CD14-positive monocyte (primary cell): ENCODE data around the gene CSNK1D. TPM values are rescaled to one million over a fixed set of nuclear protein-coding genes. Genes with fewer than 3 reads are reported as not detected.

Experiments used
- DNase-seq, 3 donors: peaks; one replicate each; pipeline ENCODE4 v3.0.0-alpha.2; 2011 to 2022
- H2AFZ ChIP-seq: 2 replicates; pipeline ENCODE4 v1.6.0; 2012; ENCODE audit warnings: mild to moderate bottlenecking, low read depth, low read length, inconsistent platforms; ENCODE audit not compliant: insufficient read depth, poor library complexity, severe bottlenecking
- H3K27ac ChIP-seq, 2 donors: 1 replicate in 1 of 2; 2 replicates in 1 of 2; pipeline ENCODE4 v1.5.1; 2012 to 2013; ENCODE audit warnings: low read length in 2 of 2, control low read depth in 1 of 2, inconsistent platforms in 1 of 2, low read depth in 1 of 2, mild to moderate bottlenecking in 1 of 2
- H3K27me3 ChIP-seq, 2 donors: one replicate each; pipeline versions ENCODE4 v1.6.0 to v1.6.1; 2011 to 2013; ENCODE audit warnings: low read length in 2 of 2; ENCODE audit not compliant: control insufficient read depth in 2 of 2, insufficient read depth in 2 of 2
- H3K36me3 ChIP-seq, 2 donors: replicated peaks in 1 of 2; 1 replicate in 1 of 2; 2 replicates in 1 of 2; pipeline versions ENCODE4 v1.5.1 to v1.6.1; 2012 to 2013; ENCODE audit warnings: low read length in 2 of 2, control low read depth in 1 of 2, inconsistent platforms in 1 of 2, mild to moderate bottlenecking in 1 of 2; ENCODE audit not compliant: insufficient read depth in 2 of 2, control insufficient read depth in 1 of 2
- H3K4me1 ChIP-seq, 2 donors: 1 replicate in 1 of 2; 2 replicates in 1 of 2; pipeline versions ENCODE4 v1.5.1 to v1.6.1; 2012 to 2013; ENCODE audit warnings: low read length in 2 of 2, control low read depth in 1 of 2, inconsistent platforms in 1 of 2, mild to moderate bottlenecking in 1 of 2, moderate library complexity in 1 of 2; ENCODE audit not compliant: insufficient read depth in 2 of 2, control insufficient read depth in 1 of 2
- H3K4me2 ChIP-seq: replicated peaks from 2 replicates; pipeline ENCODE3; 2012; ENCODE audit warnings: low read length, moderate library complexity, mild to moderate bottlenecking; ENCODE audit not compliant: poor library complexity, severe bottlenecking; ENCODE audit errors: extremely low read depth
- H3K4me3 ChIP-seq, 3 experiments: fragments of 200-600 bp in 1 of 3; sonication (generic) in 1 of 3; replicated peaks in 1 of 3; 1 replicate in 2 of 3; 2 replicates in 1 of 3; pipeline ENCODE4 v1.5.1; 2011 to 2013; ENCODE audit warnings: low read length in 3 of 3, mild to moderate bottlenecking in 3 of 3, control low read depth in 2 of 3, low read depth in 2 of 3, inconsistent platforms in 1 of 3, moderate library complexity in 1 of 3
- H3K79me2 ChIP-seq: 2 replicates; pipeline ENCODE4 v1.6.0; 2012; ENCODE audit warnings: mild to moderate bottlenecking, control low read depth, inconsistent platforms, low read length, moderate library complexity; ENCODE audit not compliant: insufficient read depth
- H3K9ac ChIP-seq: 2 replicates; pipeline ENCODE4 v1.6.0; 2017; ENCODE audit warnings: low read length, mild to moderate bottlenecking; ENCODE audit not compliant: insufficient read depth, poor library complexity, severe bottlenecking
- H3K9me3 ChIP-seq, 2 donors: replicated peaks in 1 of 2; 1 replicate in 1 of 2; 2 replicates in 1 of 2; pipeline versions ENCODE4 v1.5.1 to v1.6.1; 2012 to 2013; ENCODE audit warnings: low read length in 2 of 2, control low read depth in 1 of 2; ENCODE audit not compliant: control insufficient read depth in 1 of 2, insufficient read depth in 1 of 2
- H4K20me1 ChIP-seq: 2 replicates; pipeline ENCODE4 v1.6.0; 2012; ENCODE audit warnings: mild to moderate bottlenecking, low read length, control low read depth, moderate library complexity; ENCODE audit not compliant: insufficient read depth
- H3K27ac Mint-ChIP-seq, 7 donors: one replicate each; pipeline ENCODE4 v1.8.0; 2020; ENCODE audit warnings: mild to moderate bottlenecking in 7 of 7, mixed read lengths in 7 of 7, moderate library complexity in 6 of 7, inconsistent platforms in 2 of 7
- H3K27me3 Mint-ChIP-seq, 3 donors: one replicate each; pipeline ENCODE4 v1.8.0; 2021 to 2022; ENCODE audit warnings: low read depth in 3 of 3, mild to moderate bottlenecking in 3 of 3, mixed read lengths in 3 of 3, moderate library complexity in 3 of 3, inconsistent platforms in 1 of 3
- H3K36me3 Mint-ChIP-seq, 2 donors: one replicate each; pipeline ENCODE4 v1.8.0; 2020; ENCODE audit warnings: mixed read lengths in 2 of 2, inconsistent platforms in 1 of 2, mild to moderate bottlenecking in 1 of 2
- H3K4me1 Mint-ChIP-seq: one replicate; pipeline ENCODE4 v1.8.0; 2020; ENCODE audit warnings: mild to moderate bottlenecking, mixed read lengths
- H3K4me3 Mint-ChIP-seq, 2 donors: one replicate each; pipeline ENCODE4 v1.8.0; 2020; ENCODE audit warnings: mild to moderate bottlenecking in 2 of 2, mixed read lengths in 2 of 2, moderate library complexity in 1 of 2
- H3K9me3 Mint-ChIP-seq, 7 donors: one replicate each; pipeline ENCODE4 v1.8.0; 2020 to 2022; ENCODE audit warnings: mixed read lengths in 7 of 7, mild to moderate bottlenecking in 6 of 7, moderate library complexity in 6 of 7, inconsistent platforms in 2 of 7
- CTCF ChIP-seq: fragments of 200-600 bp; IDR thresholded peaks from one replicate; pipeline ENCODE4 v1.8.0; 2022; ENCODE audit warnings: antibody characterized with exemption, mild to moderate bottlenecking
- WGBS: methylation state at CpG from one replicate; pipeline ENCODE4 v1.1.5; 2013; ENCODE audit warnings: missing lambda C conversion rate; ENCODE audit not compliant: insufficient coverage; 5-methylcytosine and 5-hydroxymethylcytosine counted together
- intact Hi-C, 2 donors: fragments of 100-400 bp; cut with micrococcal nuclease; formaldehyde crosslinking; loops; one replicate each; pipeline versions ENCODE4 v1.15.0 to v1.15.1; 2023
- polyA plus RNA-seq, 3 donors: library from polyadenylated mRNA; depleted of rRNA in 1 of 3; unstranded in 2 of 3; stranded (reverse) in 1 of 3; fragments of 300-500 nt in 2 of 3; fragments of >200 nt in 1 of 3; fragmentation: Illumina TruSeq in 2 of 3; gene quantifications; 1 replicate in 2 of 3; 2 replicates in 1 of 3; pipeline ENCODE4 v1.2.3, GENCODE V29; 2012 to 2021

Gene CSNK1D
- polyA plus RNA-seq, 3 donors: 47.0 to 299 (median 60.9) TPM

- Histone ChIP-seq H3K4me3 (no peak overlapping the region), H2AFZ (no peak overlapping the region), H3K9ac (no peak overlapping the region), H4K20me1 (no peaks in the 10 kb centered on the region), H3K27ac (no peak overlapping the region), H3K27me3 (peaks cover 5 to 40% of the 10 kb centered on the region in 2 donors), H3K4me1 (peaks cover 0 to 4% of the 10 kb centered on the region in 2 donors), H3K79me2 (no peaks in the 10 kb centered on the region), H3K9me3 (no peaks in the 10 kb centered on the region), H3K4me2 (no peak overlapping the region), H3K36me3 (no peaks in the 10 kb centered on the region)
- Mint-ChIP-seq H3K9me3 (peaks cover 0 to 5% (median 2%) of the 10 kb centered on the region in 7 donors), H3K36me3 (no peaks in the 10 kb centered on the region), H3K27me3 (peaks cover 43 to 68% (median 52%) of the 10 kb centered on the region in 3 donors), H3K27ac (no peak overlapping the region), H3K4me3 (peak overlapping the region in 1 of 2 donors; percentile 71), H3K4me1 (peaks cover 14% of the 10 kb centered on the region)
- intact Hi-C loops: no loop called here
- TF ChIP-seq CTCF: no peak
- no peak for DNase-seq
- WGBS: 18% methylated on average over 15 of the region's 20 CpGs
Observed at GRCh38 chr17:82305727-82306300, 32.3 kb upstream of the CSNK1D start.

GRCh38 chr17:82304826-82305726 lies 31.6 kb upstream of the CSNK1D start:
- H3K9ac ChIP-seq: no peak overlapping the region
- H3K79me2 ChIP-seq: no peaks in the 10 kb centered on the region
- no peaks in the 10 kb centered on the region for H3K9me3 ChIP-seq
- H4K20me1 ChIP-seq: no peaks in the 10 kb centered on the region
- peaks cover 5 to 40% of the 10 kb centered on the region in 2 donors for H3K27me3 ChIP-seq
- H3K27ac Mint-ChIP-seq: no peak overlapping the region
- peaks cover 0 to 5% (median 2%) of the 10 kb centered on the region in 7 donors for H3K9me3 Mint-ChIP-seq
- no peaks in the 10 kb centered on the region for H3K36me3 Mint-ChIP-seq
- H3K4me3 ChIP-seq: no peak overlapping the region
- H3K27ac ChIP-seq: no peak overlapping the region
- WGBS: 84% methylated on average over 17 of the region's 23 CpGs
- no peak overlapping the region for H3K4me2 ChIP-seq
- peaks cover 42 to 69% (median 52%) of the 10 kb centered on the region in 3 donors for H3K27me3 Mint-ChIP-seq
- no peak for DNase-seq
- no peak overlapping the region for H2AFZ ChIP-seq
- H3K36me3 ChIP-seq: no peaks in the 10 kb centered on the region
- intact Hi-C loops: no loop called here
- H3K4me1 ChIP-seq: peaks cover 0 to 7% of the 10 kb centered on the region in 2 donors
- TF ChIP-seq CTCF: no peak
- H3K4me3 Mint-ChIP-seq: peak overlapping the region in 1 of 2 donors; percentile 71
- H3K4me1 Mint-ChIP-seq: peaks cover 17% of the 10 kb centered on the region
